ENCODE data around the gene LAT. TPM values are rescaled to one million over a fixed set of nuclear protein-coding genes. Genes with fewer than 3 reads are reported as not detected.

The LAT gene
- total RNA-seq, 1 experiment from 2014 or later, result 1.9 TPM

Other genes starting within 250 kb of the LAT start
- 3.7 and 4.6 TPM in 2 replicates for gene NPIPB9, start 233.3 kb upstream of the LAT start, total RNA-seq (2014; rRNA removed; shearing (Covaris generic))
- gene ATXN2L, start 162.1 kb upstream of the LAT start, total RNA-seq (2014; rRNA removed; shearing (Covaris generic)), result 82.0 and 97.1 TPM in 2 replicates
- 231 and 245 TPM in 2 replicates for gene TUFM, start 138.7 kb upstream of the LAT start, total RNA-seq (2014; rRNA removed; shearing (Covaris generic))
- 16.2 and 16.8 TPM in 2 replicates for gene SH2B1, start 121.2 kb upstream of the LAT start, total RNA-seq (2014; rRNA removed; shearing (Covaris generic))
- gene ATP2A1, start 106.6 kb upstream of the LAT start, total RNA-seq (2014; rRNA removed; shearing (Covaris generic)), result 1.3 and 2.4 TPM in 2 replicates
- gene RABEP2, start 59.8 kb upstream of the LAT start, total RNA-seq (2014; rRNA removed; shearing (Covaris generic)), result 7.6 and 9.7 TPM in 2 replicates
- not detected in 2 replicates for gene CD19, start 53.1 kb upstream of the LAT start, total RNA-seq (2014; rRNA removed; shearing (Covaris generic))
- 26.0 and 28.6 TPM in 2 replicates for gene NFATC2IP, start 34.1 kb upstream of the LAT start, total RNA-seq (2014; rRNA removed; shearing (Covaris generic))
- 51.2 and 67.7 TPM in 2 replicates for gene SPNS1, start 10.3 kb upstream of the LAT start, total RNA-seq (2014; rRNA removed; shearing (Covaris generic))